Lower leg skin (tissue), 4 donors: ENCODE measurements around the gene PSAPL1. TPM values are rescaled to one million over a fixed set of nuclear protein-coding genes. Genes with fewer than 3 reads are reported as not detected.

Experiments
- DNase-seq, 2 donors: peaks; one replicate each; pipeline ENCODE4 v3.0.0-alpha.2; 2019; ENCODE audit warnings: low spot score in 2 of 2
- H3K4me3 ChIP-seq: fragments of 200-600 bp; sonication (generic); 2 replicates; pipeline ENCODE4 v1.5.1; 2017; ENCODE audit warnings: mild to moderate bottlenecking, low read depth; ENCODE audit not compliant: poor library complexity, severe bottlenecking
- POLR2A ChIP-seq, 2 donors: fragments of 450-650 bp; IDR thresholded peaks; one replicate each; pipeline ENCODE4 v1.6.1; 2016 to 2017; ENCODE audit warnings: antibody characterized with exemption in 2 of 2, mild to moderate bottlenecking in 1 of 2, moderate library complexity in 1 of 2
- WGBS, 2 donors: methylation state at CpG; one replicate each; pipeline ENCODE4 v1.1.5; 2018; 5-methylcytosine and 5-hydroxymethylcytosine counted together
- intact Hi-C: fragments of 100-400 bp; cut with DNase I; formaldehyde crosslinking; loops from one replicate; pipeline ENCODE4 v1.15.0; 2023; ENCODE audit warnings: low total_unique reads
- total RNA-seq, 4 donors: library from RNA; depleted of rRNA; stranded (reverse); fragments of >200 nt; gene quantifications; one replicate each; pipeline ENCODE4 v1.1.0, GENCODE V29; 2016
- TF ChIP-seq, protein P1 (sequence below), 3 donors: fragments of 450-650 bp; IDR thresholded peaks; one replicate each; pipeline ENCODE4 v1.5.1; 2016; ENCODE audit warnings: antibody characterized with exemption in 3 of 3, mild to moderate bottlenecking in 3 of 3, moderate library complexity in 2 of 3

The PSAPL1 gene
- total RNA-seq, 4 donors from 2014 or later: 142 to 570 (median 249) TPM

DNA sequence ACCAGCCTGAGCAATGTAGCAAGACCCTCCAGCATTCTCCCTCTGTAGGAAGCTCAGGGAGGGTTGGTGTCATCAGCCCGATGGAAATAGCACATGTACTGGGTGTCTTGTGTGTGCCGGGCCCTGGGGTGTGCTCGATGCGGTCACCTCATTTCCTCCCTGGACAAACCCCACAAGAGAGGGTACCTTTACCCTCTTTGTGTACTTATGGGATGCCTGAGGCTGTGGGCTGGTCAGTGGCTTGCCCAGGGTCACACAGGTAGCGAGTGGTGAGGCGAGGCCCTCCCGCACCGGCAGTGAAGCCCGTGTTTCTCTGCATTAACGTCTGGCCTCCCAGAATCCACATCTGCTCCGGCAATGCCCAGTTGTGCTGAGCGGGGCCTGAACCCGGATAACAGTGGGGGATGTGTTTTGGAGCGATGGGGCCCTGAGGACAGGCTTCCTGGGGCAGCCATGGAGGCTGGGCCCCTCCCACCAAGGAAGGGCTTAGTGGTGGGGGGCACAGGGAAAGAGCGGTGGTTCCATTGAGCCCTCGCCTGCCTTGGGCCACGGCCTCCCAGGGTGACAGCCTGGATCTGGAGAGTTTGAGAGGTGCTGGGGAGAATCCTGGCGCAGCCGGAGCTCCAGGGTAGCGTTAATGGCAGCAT lies 8.1 kb downstream of the PSAPL1 start:
- WGBS, 2 donors: 89 to 95% methylated on average over 20 of the region's 20 CpGs
- H3K4me3 ChIP-seq: no peak overlapping the region
- intact Hi-C loops: no loop called here

DNA sequence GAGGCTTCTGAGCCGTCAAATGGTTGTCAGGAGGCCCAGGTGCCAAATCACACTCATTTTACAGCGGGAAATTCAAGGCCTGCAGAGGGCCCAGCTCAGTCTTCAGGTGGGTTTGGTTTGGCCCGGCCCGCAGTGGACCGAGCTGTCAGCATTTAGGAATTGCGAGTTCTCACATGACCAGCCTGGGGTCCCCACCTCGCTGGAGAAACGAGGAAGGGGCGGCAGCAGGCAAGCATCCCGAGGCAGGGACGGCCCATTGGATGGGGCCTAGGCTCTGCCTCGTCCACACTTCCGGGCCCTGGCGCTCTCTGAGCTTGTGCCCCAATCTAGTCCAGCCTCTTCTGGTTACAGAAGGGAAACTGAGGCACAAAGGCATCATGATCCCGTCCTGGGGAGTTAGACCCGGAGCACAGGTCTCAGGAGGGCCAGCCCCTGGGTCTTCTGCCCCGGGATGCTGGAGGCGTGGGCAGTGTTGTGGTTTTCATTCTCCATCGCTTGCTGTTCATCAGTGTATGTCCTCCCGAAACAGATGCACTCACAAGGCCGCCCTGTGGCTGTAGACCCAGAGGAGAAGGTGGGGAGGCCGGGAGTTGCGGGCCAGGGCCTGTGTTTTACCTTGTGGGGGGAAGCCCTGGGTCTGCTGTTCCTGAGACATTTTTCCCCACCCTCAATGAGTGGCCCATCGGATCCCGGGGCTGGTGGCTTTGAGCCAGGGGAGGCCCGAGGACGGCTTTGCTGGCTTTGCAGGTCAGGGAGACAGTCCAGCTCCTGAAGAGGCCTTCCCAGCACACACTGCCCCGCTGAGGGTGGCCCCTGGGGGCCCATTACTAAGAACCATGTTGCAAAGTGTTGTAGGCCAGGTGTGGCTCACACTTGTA lies 8.9 kb downstream of the PSAPL1 start:
- TF ChIP-seq POLR2A (IDR thresholded peaks at IDR 0.05): no peak
- TF ChIP-seq, protein P1, sequence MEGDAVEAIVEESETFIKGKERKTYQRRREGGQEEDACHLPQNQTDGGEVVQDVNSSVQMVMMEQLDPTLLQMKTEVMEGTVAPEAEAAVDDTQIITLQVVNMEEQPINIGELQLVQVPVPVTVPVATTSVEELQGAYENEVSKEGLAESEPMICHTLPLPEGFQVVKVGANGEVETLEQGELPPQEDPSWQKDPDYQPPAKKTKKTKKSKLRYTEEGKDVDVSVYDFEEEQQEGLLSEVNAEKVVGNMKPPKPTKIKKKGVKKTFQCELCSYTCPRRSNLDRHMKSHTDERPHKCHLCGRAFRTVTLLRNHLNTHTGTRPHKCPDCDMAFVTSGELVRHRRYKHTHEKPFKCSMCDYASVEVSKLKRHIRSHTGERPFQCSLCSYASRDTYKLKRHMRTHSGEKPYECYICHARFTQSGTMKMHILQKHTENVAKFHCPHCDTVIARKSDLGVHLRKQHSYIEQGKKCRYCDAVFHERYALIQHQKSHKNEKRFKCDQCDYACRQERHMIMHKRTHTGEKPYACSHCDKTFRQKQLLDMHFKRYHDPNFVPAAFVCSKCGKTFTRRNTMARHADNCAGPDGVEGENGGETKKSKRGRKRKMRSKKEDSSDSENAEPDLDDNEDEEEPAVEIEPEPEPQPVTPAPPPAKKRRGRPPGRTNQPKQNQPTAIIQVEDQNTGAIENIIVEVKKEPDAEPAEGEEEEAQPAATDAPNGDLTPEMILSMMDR (IDR thresholded peaks at IDR 0.05): no peak
- intact Hi-C loops: no loop called here
- DNase-seq: peak in 1 of 2 donors; percentile 73
- no peak overlapping the region for H3K4me3 ChIP-seq
- WGBS, 2 donors: 89 to 90% methylated on average over 25 to 28 of the region's 28 CpGs

More for the DNA sequence above, 8.1 kb downstream of the PSAPL1 start:
- TF ChIP-seq POLR2A (IDR thresholded peaks at IDR 0.05): no peak
- TF ChIP-seq, protein P1 (IDR thresholded peaks at IDR 0.05): no peak
- peak in 1 of 2 donors; percentile 81 for DNase-seq

DNA sequence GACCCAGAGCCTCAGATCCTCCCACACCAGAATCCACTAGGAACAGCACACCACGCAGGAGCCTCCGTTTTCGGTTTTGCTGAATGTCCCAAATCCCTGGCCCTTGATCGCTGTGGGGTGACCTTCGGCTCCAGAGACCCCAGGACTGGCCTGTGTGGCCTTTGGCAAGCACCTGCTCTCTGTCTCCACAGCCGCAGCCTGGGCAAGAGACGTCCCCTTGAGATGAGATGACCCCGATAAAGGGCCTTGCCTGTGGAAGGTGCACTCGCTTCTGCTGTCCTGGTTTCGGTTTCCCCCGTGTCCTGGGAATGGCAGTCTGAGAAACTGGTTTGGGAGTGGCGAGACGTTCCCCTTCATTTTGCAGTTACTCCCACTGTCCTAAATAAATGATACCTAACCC lies 9.6 kb downstream of the PSAPL1 start:
- intact Hi-C loops: no loop called here
- peak in 1 of 2 donors; percentile 78 for DNase-seq
- WGBS, 2 donors: 91 to 94% methylated on average over 12 to 13 of the region's 13 CpGs
- TF ChIP-seq POLR2A (IDR thresholded peaks at IDR 0.05): no peak
- TF ChIP-seq, protein P1 (IDR thresholded peaks at IDR 0.05): no peak
- H3K4me3 ChIP-seq: no peak overlapping the region

DNA sequence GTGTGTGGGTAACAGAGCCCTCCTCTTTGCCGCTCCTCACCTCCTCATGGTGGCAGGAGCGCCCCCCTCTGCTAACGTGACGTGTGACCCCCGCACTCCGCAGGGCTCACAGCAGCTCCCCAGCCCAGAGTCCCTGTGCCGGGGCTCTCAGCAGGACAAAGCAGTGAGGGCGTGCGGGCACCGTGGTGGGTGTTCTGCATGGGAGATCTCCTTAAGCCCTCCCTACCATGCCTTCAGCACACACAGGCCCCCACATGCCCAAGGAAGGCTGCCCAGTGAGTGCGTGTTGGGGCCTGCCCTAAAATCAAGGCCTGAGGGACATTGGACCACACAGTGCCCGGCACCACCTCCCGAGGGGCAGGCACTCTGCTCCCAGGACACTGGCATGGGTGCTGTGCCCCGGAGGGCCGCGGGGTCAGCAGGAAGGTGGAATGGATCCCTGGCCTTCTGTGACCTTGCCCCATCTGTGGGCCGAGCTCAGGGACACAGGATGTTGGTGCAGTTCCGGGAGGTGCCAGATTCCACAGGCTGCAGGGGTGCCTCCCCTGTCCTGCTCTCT lies 10.1 kb downstream of the PSAPL1 start:
- WGBS, 2 donors: 81 to 88% methylated on average over 16 to 18 of the region's 18 CpGs
- peak in 1 of 2 donors; percentile 74 for DNase-seq
- TF ChIP-seq POLR2A (IDR thresholded peaks at IDR 0.05): no peak
- TF ChIP-seq, protein P1 (IDR thresholded peaks at IDR 0.05): no peak
- no peak overlapping the region for H3K4me3 ChIP-seq
- intact Hi-C loops: no loop called here

DNA sequence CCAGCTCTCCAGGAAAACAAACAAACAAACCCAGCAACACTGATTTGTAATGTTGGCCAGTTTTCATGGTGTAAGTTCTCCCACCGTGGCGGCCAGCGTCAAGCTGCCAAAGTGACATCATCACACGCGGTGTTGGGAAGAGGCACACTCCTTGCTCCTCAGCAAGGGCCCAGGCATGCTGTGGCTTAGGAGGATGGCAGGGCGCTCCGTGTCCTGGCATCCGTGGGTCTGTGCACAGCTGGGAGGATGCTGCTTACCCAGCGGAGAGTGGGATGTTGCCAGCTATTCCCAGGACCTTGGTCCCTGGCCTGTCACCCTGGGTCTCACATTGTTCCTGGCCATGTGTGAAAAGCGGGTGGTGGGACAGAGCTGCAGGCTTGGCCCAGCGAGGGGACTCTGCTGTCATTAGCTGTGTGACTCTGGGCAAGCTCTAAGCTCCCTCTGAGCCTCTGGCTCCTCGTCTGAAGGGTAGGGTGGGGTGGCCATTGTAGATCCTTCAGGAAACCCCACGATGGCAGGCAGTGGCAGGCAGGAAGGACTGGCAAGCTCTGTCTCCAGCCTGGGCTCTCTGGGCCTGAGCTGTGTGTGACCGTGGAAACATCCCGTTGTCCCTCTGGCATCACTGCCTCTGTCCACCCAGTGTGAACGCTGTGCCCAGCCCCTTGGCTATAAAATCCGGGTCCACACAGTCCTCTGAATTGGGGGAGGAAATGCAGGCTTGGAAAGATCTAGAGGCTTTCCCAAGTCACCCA lies 10.8 kb downstream of the PSAPL1 start:
- TF ChIP-seq POLR2A (IDR thresholded peaks at IDR 0.05): no peak
- TF ChIP-seq, protein P1 (IDR thresholded peaks at IDR 0.05): no peak
- intact Hi-C loops: no loop called here
- 49 to 51% methylated on average over 14 to 15 of the region's 17 CpGs for WGBS, 2 donors
- H3K4me3 ChIP-seq: no peak overlapping the region
- peak in 1 of 2 donors; percentile 74 for DNase-seq
